Fibroblast of pulmonary artery (primary cell): ENCODE measurements around the gene RAB6A.
A peak's percentile ranks its signal among the peaks of the same experiment; 100 is the strongest.

Experiments
- DNase-seq: peaks from one replicate; pipeline ENCODE4 v3.0.0-alpha.2; 2010; ENCODE audit warnings: low read depth
- H3K4me3 ChIP-seq: replicated peaks from 2 replicates; pipeline ENCODE4 v1.5.1; 2011; ENCODE audit warnings: low read depth, mild to moderate bottlenecking, control low read depth, low read length, moderate library complexity
- CTCF ChIP-seq: IDR thresholded peaks from 2 replicates; pipeline ENCODE4 v1.5.1; 2011; ENCODE audit warnings: mild to moderate bottlenecking, control low read depth, low read length, inconsistent platforms; ENCODE audit errors: missing control alignments

RAB6A gene

GRCh38 chr11:73761403-73761945 lies 600 bp upstream of the RAB6A start:
- peak overlapping the region; percentile 40 for H3K4me3 ChIP-seq
- TF ChIP-seq CTCF, result no peak
- DNase-seq, result no peak

- DNase-seq, result peak; percentile 44
- no peak for TF ChIP-seq CTCF
- peak overlapping the region; percentile 97 for H3K4me3 ChIP-seq
These were observed 667 bp downstream of the RAB6A start for GRCh38 chr11:73760135-73760678.

- peak; percentile 39 for DNase-seq
- peak; percentile 28 for TF ChIP-seq CTCF
These were observed 1.2 kb downstream of the RAB6A start for GRCh38 chr11:73759610-73760134.

GRCh38 chr11:73758451-73758850 lies 2.4 kb downstream of the RAB6A start:
- TF ChIP-seq CTCF, result no peak
- no peak for DNase-seq
- H3K4me3 ChIP-seq, result peak overlapping the region; percentile 97

More at GRCh38 chr11:73759610-73760134, 1.2 kb downstream of the RAB6A start:
- peak overlapping the region; percentile 97 for H3K4me3 ChIP-seq

GRCh38 chr11:73757598-73757997 lies 3.3 kb downstream of the RAB6A start:
- H3K4me3 ChIP-seq, result no peak overlapping the region
- TF ChIP-seq CTCF, result no peak
- peak; percentile 17 for DNase-seq

- DNase-seq, result no peak
- TF ChIP-seq CTCF, result no peak
- H3K4me3 ChIP-seq, result no peak overlapping the region
These were observed 5.2 kb downstream of the RAB6A start for GRCh38 chr11:73755670-73756069.

- H3K4me3 ChIP-seq, result no peak overlapping the region
- no peak for TF ChIP-seq CTCF
- DNase-seq, result no peak
These were observed 6.9 kb downstream of the RAB6A start for GRCh38 chr11:73753938-73754337.
